Chondrocyte (in vitro differentiated cells): ENCODE measurements around the gene SLC2A1. TPM values are rescaled to one million over a fixed set of nuclear protein-coding genes. Genes with fewer than 3 reads are reported as not detected.
A peak's percentile ranks its signal among the peaks of the same experiment; 100 is the strongest.

Source experiments
- DNase-seq: peaks from one replicate; pipeline ENCODE4 v3.0.0; 2021; ENCODE audit warnings: mixed read lengths, low spot score
- H3K27ac Mint-ChIP-seq: one replicate; pipeline ENCODE4 v1.8.0; 2021; ENCODE audit warnings: mild to moderate bottlenecking, moderate library complexity, mixed read lengths; ENCODE audit not compliant: unreplicated experiment
- H3K27me3 Mint-ChIP-seq: 2 replicates; pipeline ENCODE4 v1.8.0; 2021; ENCODE audit warnings: low read depth, mixed read lengths
- H3K36me3 Mint-ChIP-seq: 2 replicates; pipeline ENCODE4 v1.8.0; 2021; ENCODE audit warnings: low read depth, mixed read lengths
- H3K4me1 Mint-ChIP-seq: 2 replicates; pipeline ENCODE4 v1.8.0; 2021; ENCODE audit warnings: low read depth, mild to moderate bottlenecking, mixed read lengths
- H3K4me3 Mint-ChIP-seq: one replicate; pipeline ENCODE4 v1.8.0; 2021; ENCODE audit warnings: mild to moderate bottlenecking, moderate library complexity, mixed read lengths; ENCODE audit not compliant: unreplicated experiment
- H3K9me3 Mint-ChIP-seq: 2 replicates; pipeline ENCODE4 v1.8.0; 2021; ENCODE audit warnings: low read depth, mixed read lengths
- CTCF ChIP-seq: fragments of 200-600 bp; sonication (generic); IDR thresholded peaks from 2 replicates; pipeline ENCODE4 v1.5.0; 2021; ENCODE audit warnings: antibody characterized with exemption, mild to moderate bottlenecking, moderate library complexity
- total RNA-seq: library from RNA; stranded (reverse); gene quantifications from 3 replicates; pipeline ENCODE4 v1.2.1, GENCODE V29; 2021

The SLC2A1 gene
- total RNA-seq, 1 donor from 2014 or later, result 190 TPM

GRCh38 chr1:42957229-42957879 is 1.3 kb downstream of the SLC2A1 start:
- DNase-seq, result no peak
- peak overlapping the region; percentile 93 for H3K4me3 Mint-ChIP-seq

GRCh38 chr1:42956739-42957138 is 1.9 kb downstream of the SLC2A1 start:
- Mint-ChIP-seq H3K27ac (peak overlapping the region; percentile 96), H3K27me3 (no peaks in the 10 kb centered on the region), H3K4me1 (peaks cover 69% of the 10 kb centered on the region), H3K4me3 (peak overlapping the region; percentile 93), H3K9me3 (no peaks in the 10 kb centered on the region), H3K36me3 (peaks cover 8% of the 10 kb centered on the region)
- no peak for DNase-seq
- no peak for TF ChIP-seq CTCF

More at GRCh38 chr1:42957229-42957879, 1.3 kb downstream of the SLC2A1 start:
- Mint-ChIP-seq H3K27me3 (no peaks in the 10 kb centered on the region), H3K36me3 (peaks cover 8% of the 10 kb centered on the region), H3K27ac (peak overlapping the region; percentile 96), H3K9me3 (no peaks in the 10 kb centered on the region), H3K4me1 (peaks cover 69% of the 10 kb centered on the region)
- no peak for TF ChIP-seq CTCF

GRCh38 chr1:42955311-42956063 is 3.2 kb downstream of the SLC2A1 start:
- no peak for DNase-seq
- Mint-ChIP-seq H3K27me3 (no peaks in the 10 kb centered on the region), H3K4me1 (peaks cover 68% of the 10 kb centered on the region), H3K4me3 (peak overlapping the region; percentile 63), H3K9me3 (no peaks in the 10 kb centered on the region), H3K27ac (peak overlapping the region; percentile 84), H3K36me3 (peaks cover 9% of the 10 kb centered on the region)
- no peak for TF ChIP-seq CTCF

- H3K4me3 Mint-ChIP-seq, result no peak overlapping the region
- peak overlapping the region; percentile 73 for H3K27ac Mint-ChIP-seq
- H3K4me1 Mint-ChIP-seq, result peaks cover 82% of the 10 kb centered on the region
- H3K36me3 Mint-ChIP-seq, result peaks cover 10% of the 10 kb centered on the region
- TF ChIP-seq CTCF, result no peak
- no peak for DNase-seq
- H3K9me3 Mint-ChIP-seq, result no peaks in the 10 kb centered on the region
- H3K27me3 Mint-ChIP-seq, result no peaks in the 10 kb centered on the region
Measured at GRCh38 chr1:42953182-42954180, 5.2 kb downstream of the SLC2A1 start.
